ENCODE measurements around the gene NTSR2. TPM values are rescaled to one million over a fixed set of nuclear protein-coding genes. Genes with fewer than 3 reads are reported as not detected.

The NTSR2 gene
- total RNA-seq, 2 donors from 2014 or later, result not detected

DNA sequence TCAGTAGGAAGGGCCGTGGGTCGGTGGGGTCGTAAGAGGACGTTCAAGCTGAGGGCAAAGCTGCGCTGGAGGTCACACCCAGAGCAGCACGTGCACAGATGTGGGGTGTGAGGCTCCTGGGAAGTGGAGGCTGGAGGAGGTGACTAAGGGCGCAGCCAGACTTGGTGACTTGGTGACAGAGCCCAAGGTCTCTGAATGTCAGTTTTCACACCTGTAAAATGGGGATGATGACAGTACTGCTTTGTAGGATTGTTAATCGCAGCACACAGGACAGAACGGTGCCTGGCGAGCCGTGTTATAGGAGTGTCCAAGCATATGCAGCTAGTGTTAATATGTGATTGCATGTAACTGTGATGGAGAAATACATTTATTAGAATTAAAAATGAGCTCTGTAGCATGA, 40.8 kb downstream of the NTSR2 start:
- DNase-seq (ENCODE audit: low spot score), result no peak
- Histone ChIP-seq H3K4me1 (ENCODE audit: control insufficient read depth in 1 of 2, low read depth in 2 of 2) (no peaks in the 10 kb centered on the region), H3K9me3 (no peaks in the 10 kb centered on the region), H3K4me3 (no peak overlapping the region), H3K36me3 (no peaks in the 10 kb centered on the region), H3K27ac (no peak overlapping the region), H3K27me3 (replicated peaks; ENCODE audit: insufficient read depth) (no peaks in the 10 kb centered on the region)
- ATAC-seq (ENCODE audit: insufficient number of reproducible peaks, low FRiP score, low read depth), result no peak
- TF ChIP-seq, protein P1, sequence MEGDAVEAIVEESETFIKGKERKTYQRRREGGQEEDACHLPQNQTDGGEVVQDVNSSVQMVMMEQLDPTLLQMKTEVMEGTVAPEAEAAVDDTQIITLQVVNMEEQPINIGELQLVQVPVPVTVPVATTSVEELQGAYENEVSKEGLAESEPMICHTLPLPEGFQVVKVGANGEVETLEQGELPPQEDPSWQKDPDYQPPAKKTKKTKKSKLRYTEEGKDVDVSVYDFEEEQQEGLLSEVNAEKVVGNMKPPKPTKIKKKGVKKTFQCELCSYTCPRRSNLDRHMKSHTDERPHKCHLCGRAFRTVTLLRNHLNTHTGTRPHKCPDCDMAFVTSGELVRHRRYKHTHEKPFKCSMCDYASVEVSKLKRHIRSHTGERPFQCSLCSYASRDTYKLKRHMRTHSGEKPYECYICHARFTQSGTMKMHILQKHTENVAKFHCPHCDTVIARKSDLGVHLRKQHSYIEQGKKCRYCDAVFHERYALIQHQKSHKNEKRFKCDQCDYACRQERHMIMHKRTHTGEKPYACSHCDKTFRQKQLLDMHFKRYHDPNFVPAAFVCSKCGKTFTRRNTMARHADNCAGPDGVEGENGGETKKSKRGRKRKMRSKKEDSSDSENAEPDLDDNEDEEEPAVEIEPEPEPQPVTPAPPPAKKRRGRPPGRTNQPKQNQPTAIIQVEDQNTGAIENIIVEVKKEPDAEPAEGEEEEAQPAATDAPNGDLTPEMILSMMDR (IDR thresholded peaks at IDR 0.05), result no peak

DNA sequence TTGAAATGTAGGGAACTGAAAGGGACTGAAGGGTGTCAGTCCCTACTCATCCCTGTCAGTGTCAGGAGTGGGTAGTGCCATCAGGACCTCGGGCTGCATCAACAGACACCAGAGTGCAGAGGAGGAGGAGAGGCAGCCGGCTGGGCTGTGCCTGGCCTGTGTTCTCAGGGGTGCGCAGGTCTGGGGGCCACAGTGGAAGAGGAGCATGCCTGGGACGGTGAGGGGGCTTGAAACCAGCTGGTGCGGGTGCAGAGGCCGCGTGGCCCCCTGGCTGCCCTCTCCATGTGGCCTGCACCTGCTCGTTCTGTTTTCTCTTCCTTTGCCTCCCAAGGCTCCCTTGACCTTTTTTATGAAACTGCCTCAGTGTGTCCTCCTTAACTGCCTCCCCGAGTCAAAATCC, 41.3 kb downstream of the NTSR2 start:
- H3K27me3 ChIP-seq (replicated peaks; ENCODE audit: insufficient read depth), result no peaks in the 10 kb centered on the region
- no peak for DNase-seq (ENCODE audit: low spot score)
- no peak overlapping the region for H3K4me3 ChIP-seq
- H3K27ac ChIP-seq, result no peak overlapping the region
- TF ChIP-seq, protein P1 (IDR thresholded peaks at IDR 0.05), result no peak
- no peaks in the 10 kb centered on the region for H3K4me1 ChIP-seq (ENCODE audit: control insufficient read depth in 1 of 2, low read depth in 2 of 2)
- no peaks in the 10 kb centered on the region for H3K9me3 ChIP-seq
- no peaks in the 10 kb centered on the region for H3K36me3 ChIP-seq
- ATAC-seq (ENCODE audit: insufficient number of reproducible peaks, low FRiP score, low read depth), result no peak

DNA sequence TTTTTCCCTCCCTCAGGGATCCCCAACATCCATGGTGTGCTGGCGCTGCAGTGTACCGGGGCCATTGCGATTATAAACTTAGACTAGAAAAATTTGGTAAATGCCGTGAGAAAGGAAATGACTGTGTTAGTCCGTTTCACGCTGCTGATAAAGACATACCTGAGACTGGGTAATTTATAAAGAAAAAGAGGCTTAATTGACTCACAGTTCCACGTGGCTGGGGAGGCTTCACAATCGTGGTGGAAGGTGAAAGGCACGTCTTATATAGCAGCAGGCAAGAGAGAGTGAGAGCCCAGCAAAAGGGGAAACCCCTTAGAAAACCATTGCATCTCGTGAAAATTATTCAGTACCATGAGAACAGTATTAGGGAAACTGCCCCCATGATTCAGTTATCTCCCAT, 44.3 kb downstream of the NTSR2 start:
- DNase-seq (ENCODE audit: low spot score) (no peak), ATAC-seq (ENCODE audit: insufficient number of reproducible peaks, low FRiP score, low read depth) (no peak)
- TF ChIP-seq, protein P1 (IDR thresholded peaks at IDR 0.05), result no peak
- Histone ChIP-seq H3K4me3 (no peak overlapping the region), H3K36me3 (no peaks in the 10 kb centered on the region), H3K9me3 (no peaks in the 10 kb centered on the region), H3K27ac (no peak overlapping the region), H3K27me3 (replicated peaks; ENCODE audit: insufficient read depth) (no peaks in the 10 kb centered on the region), H3K4me1 (ENCODE audit: control insufficient read depth in 1 of 2, low read depth in 2 of 2) (no peaks in the 10 kb centered on the region)

DNA sequence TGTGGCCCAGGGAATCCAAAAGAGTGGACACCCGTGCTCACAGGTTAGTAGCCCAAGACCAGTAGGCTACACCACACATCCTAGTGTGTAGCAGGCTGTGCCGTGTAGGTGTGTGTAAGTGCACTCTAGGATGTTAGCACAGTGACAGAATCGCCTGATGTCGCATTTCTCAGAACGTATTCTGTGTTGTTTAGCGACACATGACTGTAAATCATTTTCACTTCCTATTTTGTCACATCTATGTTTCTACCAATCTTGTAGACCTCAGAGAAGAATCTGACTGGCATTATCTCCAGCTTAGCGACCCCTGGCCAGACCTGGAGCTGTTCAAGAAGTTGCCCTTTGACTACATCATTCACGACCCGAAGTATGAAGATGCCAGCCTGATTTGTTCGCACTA, 45.1 kb downstream of the NTSR2 start:
- H3K27me3 ChIP-seq (replicated peaks; ENCODE audit: insufficient read depth), result no peaks in the 10 kb centered on the region
- no peak for DNase-seq (ENCODE audit: low spot score)
- no peak for ATAC-seq (ENCODE audit: insufficient number of reproducible peaks, low FRiP score, low read depth)
- TF ChIP-seq, protein P1 (IDR thresholded peaks at IDR 0.05), result no peak
- no peak overlapping the region for H3K4me3 ChIP-seq
- H3K36me3 ChIP-seq, result no peaks in the 10 kb centered on the region
- no peaks in the 10 kb centered on the region for H3K4me1 ChIP-seq (ENCODE audit: control insufficient read depth in 1 of 2, low read depth in 2 of 2)
- H3K27ac ChIP-seq, result no peak overlapping the region
- no peaks in the 10 kb centered on the region for H3K9me3 ChIP-seq

- Histone ChIP-seq H3K4me3 (no peak overlapping the region), H3K36me3 (no peaks in the 10 kb centered on the region), H3K27ac (no peak overlapping the region), H3K4me1 (ENCODE audit: control insufficient read depth in 1 of 2, low read depth in 2 of 2) (no peaks in the 10 kb centered on the region), H3K27me3 (replicated peaks; ENCODE audit: insufficient read depth) (no peaks in the 10 kb centered on the region), H3K9me3 (no peaks in the 10 kb centered on the region)
- TF ChIP-seq, protein P1 (IDR thresholded peaks at IDR 0.05), result no peak
- no peak for ATAC-seq (ENCODE audit: insufficient number of reproducible peaks, low FRiP score, low read depth)
- DNase-seq (ENCODE audit: low spot score), result no peak
Measured at GRCh38 chr2:11622611-11623010, 47.4 kb downstream of the NTSR2 start.

Measured in thoracic aorta (tissue), 2 donors.